SK-N-SH treated with all-trans-retinoic acid at 6 μM for 48 hours (cell line): Measurements from ENCODE around the gene POLR2C.

Source experiments
- ATAC-seq: fragments of 200-7000 bp; cut with Tn5 transposase; 3 replicates; pipeline ENCODE4 v1.9.1; 2020; ENCODE audit warnings: mild to moderate bottlenecking, moderate library complexity
- ARNTL ChIP-seq: fragments of 450-650 bp; formaldehyde crosslinking; IDR thresholded peaks from 2 replicates; pipeline ENCODE4 v1.5.0; 2020; ENCODE audit warnings: low read depth, mild to moderate bottlenecking, moderate library complexity, borderline replicate concordance
- BACH2 ChIP-seq: fragments of 250-450 bp; sonication (Bioruptor Pico); IDR thresholded peaks from 2 replicates; pipeline ENCODE4 v1.9.0; 2021; ENCODE audit warnings: mild to moderate bottlenecking, borderline replicate concordance
- CSDC2 ChIP-seq: fragments of 250-450 bp; sonication (Bioruptor Pico); IDR thresholded peaks from 2 replicates; pipeline ENCODE4 v1.5.0; 2020; ENCODE audit warnings: mild to moderate bottlenecking, moderate library complexity
- ESRRG ChIP-seq: fragments of 250-450 bp; sonication (Bioruptor Pico); IDR thresholded peaks from 2 replicates; pipeline ENCODE4 v1.6.1; 2021; ENCODE audit warnings: mild to moderate bottlenecking
- GLIS3 ChIP-seq: fragments of 250-450 bp; sonication (Bioruptor Pico); IDR thresholded peaks from 2 replicates; pipeline ENCODE4 v1.5.0; 2020; ENCODE audit warnings: mild to moderate bottlenecking, moderate library complexity
- ISL1 ChIP-seq: fragments of 250-450 bp; sonication (Bioruptor Pico); IDR thresholded peaks from 2 replicates; pipeline ENCODE4 v2.1.2; 2022; ENCODE audit warnings: mild to moderate bottlenecking, moderate library complexity
- OSR1 ChIP-seq: fragments of 250-450 bp; sonication (Bioruptor Pico); IDR thresholded peaks from 2 replicates; pipeline ENCODE4 v1.8.0; 2022; ENCODE audit warnings: moderate library complexity, mild to moderate bottlenecking, inconsistent platforms
- PPARA ChIP-seq: fragments of 250-450 bp; sonication (Bioruptor Pico); IDR thresholded peaks from 2 replicates; pipeline ENCODE4 v1.5.0; 2020; ENCODE audit warnings: mild to moderate bottlenecking, borderline replicate concordance
- RARB ChIP-seq: fragments of 250-450 bp; sonication (Bioruptor Pico); IDR thresholded peaks from 2 replicates; pipeline ENCODE4 v1.8.0; 2021; ENCODE audit warnings: mild to moderate bottlenecking, moderate library complexity
- SNAI2 ChIP-seq: fragments of 250-450 bp; sonication (Bioruptor Pico); IDR thresholded peaks from 2 replicates; pipeline ENCODE4 v1.5.0; 2020; ENCODE audit warnings: mild to moderate bottlenecking, moderate library complexity
- TCF4 ChIP-seq: fragments of 250-450 bp; sonication (Bioruptor Pico); IDR thresholded peaks from 2 replicates; pipeline ENCODE4 v1.8.0; 2021; ENCODE audit warnings: mild to moderate bottlenecking, moderate library complexity, borderline replicate concordance
- TOX ChIP-seq: fragments of 250-450 bp; sonication (Bioruptor Pico); IDR thresholded peaks from 2 replicates; pipeline ENCODE4 v1.8.0; 2021; ENCODE audit warnings: mild to moderate bottlenecking, moderate library complexity, borderline replicate concordance
- ZC3H10 ChIP-seq: fragments of 250-450 bp; sonication (Bioruptor Pico); IDR thresholded peaks from 2 replicates; pipeline ENCODE4 v1.5.1; 2021; ENCODE audit warnings: mild to moderate bottlenecking, moderate library complexity
- ZFP3 ChIP-seq: fragments of 250-450 bp; sonication (Bioruptor Pico); IDR thresholded peaks from 2 replicates; pipeline ENCODE4 v1.5.0; 2020; ENCODE audit warnings: mild to moderate bottlenecking, moderate library complexity
- ZFP30 ChIP-seq: fragments of 450-650 bp; formaldehyde crosslinking; IDR thresholded peaks from 2 replicates; pipeline ENCODE4 v1.5.0; 2022; ENCODE audit warnings: mild to moderate bottlenecking, moderate library complexity
- ZNF565 ChIP-seq: fragments of 450-650 bp; formaldehyde crosslinking; conservative IDR thresholded peaks from 2 replicates; pipeline ENCODE4 v1.5.0; 2020; ENCODE audit warnings: low read depth, mild to moderate bottlenecking, moderate library complexity
- ZNF70 ChIP-seq: fragments of 450-650 bp; formaldehyde crosslinking; IDR thresholded peaks from 2 replicates; pipeline ENCODE4 v1.5.0; 2020; ENCODE audit warnings: mild to moderate bottlenecking, moderate library complexity
- TF ChIP-seq, protein P1 (sequence below): fragments of 250-450 bp; sonication (Bioruptor Pico); IDR thresholded peaks from 2 replicates; pipeline ENCODE4 v1.5.0; 2020; ENCODE audit warnings: mild to moderate bottlenecking, moderate library complexity
- TF ChIP-seq, protein P2 (sequence below): fragments of 250-450 bp; sonication (Bioruptor Pico); IDR thresholded peaks from 2 replicates; pipeline ENCODE4 v1.8.0; 2021; ENCODE audit warnings: low read depth, mild to moderate bottlenecking, moderate library complexity, borderline replicate concordance
- TF ChIP-seq, protein P3 (sequence below): fragments of 250-450 bp; sonication (Bioruptor Pico); IDR thresholded peaks from 2 replicates; pipeline ENCODE4 v1.5.1; 2021; ENCODE audit warnings: mild to moderate bottlenecking, moderate library complexity

Gene POLR2C

DNA sequence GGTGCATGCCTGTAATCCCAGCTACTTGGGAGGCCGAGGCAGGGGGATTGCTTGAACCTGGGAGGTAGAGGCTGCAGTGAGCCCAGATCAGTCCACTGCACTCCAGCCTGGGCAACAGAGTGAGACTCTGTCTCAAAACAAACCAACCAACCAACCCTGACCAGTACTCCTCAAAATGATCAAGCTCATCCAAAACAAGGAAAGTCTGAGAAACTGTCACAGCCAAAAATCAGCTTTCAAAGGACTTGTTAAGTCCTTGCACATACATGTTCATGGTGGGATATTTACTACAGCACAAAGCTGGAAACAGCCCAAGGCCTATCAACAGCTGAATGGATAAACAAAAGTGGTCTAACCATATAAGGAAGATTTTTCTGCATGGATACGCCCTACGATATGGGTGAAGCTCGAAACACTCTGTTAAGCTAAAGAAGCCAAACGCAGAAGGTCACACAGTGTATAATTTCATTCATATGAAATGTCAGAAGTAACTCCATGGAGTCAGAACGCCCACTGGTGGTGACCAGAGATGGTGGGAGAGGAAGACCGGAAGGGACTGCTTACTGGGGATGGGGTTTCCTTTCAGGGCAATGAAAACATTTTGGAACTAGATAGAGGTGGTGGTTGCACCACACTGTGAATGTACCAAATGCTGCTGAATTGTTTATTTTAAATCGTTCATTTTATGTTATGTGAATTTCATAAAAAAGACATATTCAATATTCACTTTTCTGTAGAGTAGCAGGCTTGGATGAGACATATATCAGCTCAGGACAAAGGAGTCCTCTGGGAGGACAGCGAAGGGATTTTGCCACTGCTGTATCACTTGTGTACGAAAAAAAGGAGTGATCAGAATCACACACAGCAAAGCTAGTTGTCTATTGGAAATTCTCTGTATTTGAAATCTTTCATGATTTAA, 40.2 kb upstream of the POLR2C start:
- ATAC-seq, result peak; percentile 82
- TF ChIP-seq, protein P1, sequence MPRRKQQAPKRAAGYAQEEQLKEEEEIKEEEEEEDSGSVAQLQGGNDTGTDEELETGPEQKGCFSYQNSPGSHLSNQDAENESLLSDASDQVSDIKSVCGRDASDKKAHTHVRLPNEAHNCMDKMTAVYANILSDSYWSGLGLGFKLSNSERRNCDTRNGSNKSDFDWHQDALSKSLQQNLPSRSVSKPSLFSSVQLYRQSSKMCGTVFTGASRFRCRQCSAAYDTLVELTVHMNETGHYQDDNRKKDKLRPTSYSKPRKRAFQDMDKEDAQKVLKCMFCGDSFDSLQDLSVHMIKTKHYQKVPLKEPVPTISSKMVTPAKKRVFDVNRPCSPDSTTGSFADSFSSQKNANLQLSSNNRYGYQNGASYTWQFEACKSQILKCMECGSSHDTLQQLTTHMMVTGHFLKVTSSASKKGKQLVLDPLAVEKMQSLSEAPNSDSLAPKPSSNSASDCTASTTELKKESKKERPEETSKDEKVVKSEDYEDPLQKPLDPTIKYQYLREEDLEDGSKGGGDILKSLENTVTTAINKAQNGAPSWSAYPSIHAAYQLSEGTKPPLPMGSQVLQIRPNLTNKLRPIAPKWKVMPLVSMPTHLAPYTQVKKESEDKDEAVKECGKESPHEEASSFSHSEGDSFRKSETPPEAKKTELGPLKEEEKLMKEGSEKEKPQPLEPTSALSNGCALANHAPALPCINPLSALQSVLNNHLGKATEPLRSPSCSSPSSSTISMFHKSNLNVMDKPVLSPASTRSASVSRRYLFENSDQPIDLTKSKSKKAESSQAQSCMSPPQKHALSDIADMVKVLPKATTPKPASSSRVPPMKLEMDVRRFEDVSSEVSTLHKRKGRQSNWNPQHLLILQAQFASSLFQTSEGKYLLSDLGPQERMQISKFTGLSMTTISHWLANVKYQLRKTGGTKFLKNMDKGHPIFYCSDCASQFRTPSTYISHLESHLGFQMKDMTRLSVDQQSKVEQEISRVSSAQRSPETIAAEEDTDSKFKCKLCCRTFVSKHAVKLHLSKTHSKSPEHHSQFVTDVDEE (CRISPR knock-in tag), result no peak
- TF ChIP-seq ZNF70 (CRISPR knock-in tag), result no peak
- TF ChIP-seq, protein P2, sequence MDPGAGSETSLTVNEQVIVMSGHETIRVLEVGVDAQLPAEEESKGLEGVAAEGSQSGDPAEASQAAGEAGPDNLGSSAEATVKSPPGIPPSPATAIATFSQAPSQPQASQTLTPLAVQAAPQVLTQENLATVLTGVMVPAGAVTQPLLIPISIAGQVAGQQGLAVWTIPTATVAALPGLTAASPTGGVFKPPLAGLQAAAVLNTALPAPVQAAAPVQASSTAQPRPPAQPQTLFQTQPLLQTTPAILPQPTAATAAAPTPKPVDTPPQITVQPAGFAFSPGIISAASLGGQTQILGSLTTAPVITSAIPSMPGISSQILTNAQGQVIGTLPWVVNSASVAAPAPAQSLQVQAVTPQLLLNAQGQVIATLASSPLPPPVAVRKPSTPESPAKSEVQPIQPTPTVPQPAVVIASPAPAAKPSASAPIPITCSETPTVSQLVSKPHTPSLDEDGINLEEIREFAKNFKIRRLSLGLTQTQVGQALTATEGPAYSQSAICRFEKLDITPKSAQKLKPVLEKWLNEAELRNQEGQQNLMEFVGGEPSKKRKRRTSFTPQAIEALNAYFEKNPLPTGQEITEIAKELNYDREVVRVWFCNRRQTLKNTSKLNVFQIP (CRISPR knock-in tag), result no peak
- no peak for TF ChIP-seq ARNTL (CRISPR knock-in tag)
- TF ChIP-seq GLIS3 (CRISPR knock-in tag), result no peak
- TF ChIP-seq OSR1 (CRISPR knock-in tag), result no peak
- no peak for TF ChIP-seq RARB (CRISPR knock-in tag)
- TF ChIP-seq ZFP30 (CRISPR knock-in tag), result no peak
- TF ChIP-seq, protein P3, sequence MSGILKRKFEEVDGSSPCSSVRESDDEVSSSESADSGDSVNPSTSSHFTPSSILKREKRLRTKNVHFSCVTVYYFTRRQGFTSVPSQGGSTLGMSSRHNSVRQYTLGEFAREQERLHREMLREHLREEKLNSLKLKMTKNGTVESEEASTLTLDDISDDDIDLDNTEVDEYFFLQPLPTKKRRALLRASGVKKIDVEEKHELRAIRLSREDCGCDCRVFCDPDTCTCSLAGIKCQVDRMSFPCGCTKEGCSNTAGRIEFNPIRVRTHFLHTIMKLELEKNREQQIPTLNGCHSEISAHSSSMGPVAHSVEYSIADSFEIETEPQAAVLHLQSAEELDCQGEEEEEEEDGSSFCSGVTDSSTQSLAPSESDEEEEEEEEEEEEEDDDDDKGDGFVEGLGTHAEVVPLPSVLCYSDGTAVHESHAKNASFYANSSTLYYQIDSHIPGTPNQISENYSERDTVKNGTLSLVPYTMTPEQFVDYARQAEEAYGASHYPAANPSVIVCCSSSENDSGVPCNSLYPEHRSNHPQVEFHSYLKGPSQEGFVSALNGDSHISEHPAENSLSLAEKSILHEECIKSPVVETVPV, result no peak
- TF ChIP-seq ZFP3, result no peak
- TF ChIP-seq PPARA, result no peak
- TF ChIP-seq TCF4 (CRISPR knock-in tag), result no peak

DNA sequence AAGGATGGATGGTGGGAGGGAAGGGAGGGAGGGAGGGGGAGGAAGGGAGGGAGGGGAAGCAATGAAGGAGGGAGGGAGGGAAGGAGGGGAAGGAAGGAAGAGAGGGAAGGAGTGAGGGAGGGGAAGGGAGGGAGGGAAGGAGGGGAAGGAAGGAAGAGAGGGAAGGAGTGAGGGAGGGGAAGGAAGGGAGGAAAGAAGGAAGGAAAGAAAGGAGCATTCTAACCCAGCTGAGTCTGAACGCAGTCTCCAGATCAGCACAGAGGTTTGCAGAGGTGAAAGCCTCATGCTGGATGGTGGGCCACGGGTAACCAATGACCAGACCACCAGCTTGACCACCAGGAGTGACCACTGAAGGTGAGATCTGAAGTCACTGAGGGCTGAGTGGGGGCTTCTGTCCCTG, 39.3 kb upstream of the POLR2C start:
- TF ChIP-seq RARB (CRISPR knock-in tag) (no peak), ESRRG (CRISPR knock-in tag) (no peak), SNAI2 (CRISPR knock-in tag) (no peak), CSDC2 (no peak), TOX (CRISPR knock-in tag) (no peak), BACH2 (CRISPR knock-in tag) (no peak), ZC3H10 (CRISPR knock-in tag) (no peak), ZFP30 (CRISPR knock-in tag) (no peak), PPARA (no peak), ZNF565 (no peak), ISL1 (no peak)
- TF ChIP-seq, protein P2 (CRISPR knock-in tag), result no peak
- ATAC-seq, result no peak

DNA sequence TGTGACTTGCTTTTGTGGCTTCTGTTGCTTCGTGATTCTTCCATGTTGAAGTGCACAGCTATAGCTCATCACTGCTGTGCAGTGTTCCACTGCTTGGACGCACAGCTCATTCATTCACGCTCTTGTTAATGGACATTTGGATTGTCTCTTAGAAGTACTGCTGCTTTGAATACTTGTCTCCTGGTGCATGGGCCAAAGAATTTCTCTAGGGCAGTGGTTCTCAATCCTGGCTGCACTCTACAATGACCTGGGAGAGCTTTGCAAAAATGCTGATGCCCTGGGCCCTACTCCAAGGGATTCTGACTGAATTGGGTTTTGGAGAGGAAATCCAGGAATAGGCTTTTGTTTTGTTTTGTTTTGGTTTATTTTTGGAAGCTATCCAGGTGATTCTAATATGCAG, 37.9 kb upstream of the POLR2C start:
- no peak for TF ChIP-seq ZFP3
- TF ChIP-seq ZC3H10 (CRISPR knock-in tag), result no peak
- TF ChIP-seq, protein P1 (CRISPR knock-in tag), result no peak
- no peak for TF ChIP-seq ISL1
- TF ChIP-seq ARNTL (CRISPR knock-in tag), result no peak
- TF ChIP-seq RARB (CRISPR knock-in tag), result no peak
- no peak for TF ChIP-seq PPARA
- ATAC-seq, result no peak
